Amniotic epithelial cell (primary cell): Measurements from ENCODE around the gene FOXP2.
"Not testable (repeated sequence)": the region's sequence is repeated elsewhere in the genome, so short reads cannot be mapped to it uniquely, and the experiment has no call there.

Experiments
- DNase-seq: peaks from one replicate; pipeline ENCODE4 v3.0.0-alpha.2; 2010; ENCODE audit warnings: low read depth

Gene FOXP2

DNA sequence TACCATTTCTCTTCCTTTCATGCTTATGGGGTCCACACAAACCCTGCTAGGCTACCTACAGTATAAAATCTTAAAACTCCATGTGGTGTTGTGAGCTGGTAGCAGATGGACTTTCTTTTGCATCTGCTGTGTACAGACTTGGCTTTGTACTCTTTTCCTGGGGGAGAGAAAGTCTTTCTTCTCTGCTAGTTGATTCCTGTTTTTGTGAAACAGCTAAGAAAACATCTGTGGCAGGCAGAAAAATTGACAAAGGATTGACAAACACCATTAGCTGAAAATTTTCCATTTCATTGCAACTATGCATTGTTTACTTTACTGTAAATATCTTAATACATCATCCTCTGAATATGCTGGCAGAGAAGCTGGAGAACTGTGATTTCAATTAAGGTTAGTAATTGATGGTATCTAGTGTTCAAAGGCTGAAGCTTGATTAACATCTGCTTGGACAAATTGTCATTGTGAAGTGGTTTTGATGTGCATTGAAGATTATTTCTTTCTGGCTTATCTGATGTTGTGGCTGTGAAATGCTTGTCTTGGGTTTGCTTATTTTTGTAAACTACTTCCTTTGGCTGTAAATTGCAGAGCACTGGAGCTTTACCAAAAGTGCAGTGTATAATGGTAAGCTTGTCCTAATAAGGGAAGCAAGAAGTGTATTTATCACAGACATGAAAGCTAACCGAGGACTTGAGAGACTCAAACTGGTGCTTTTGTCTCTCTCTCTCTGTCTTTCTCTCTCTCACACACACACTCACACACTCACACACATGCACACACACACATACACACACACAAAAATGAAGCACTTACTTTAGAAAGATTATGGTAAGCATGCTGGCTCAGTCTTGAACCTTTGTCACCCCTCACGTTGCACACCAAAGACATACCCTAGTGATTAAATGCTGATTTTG, at the start of gene FOXP2:
Gene FOXP2, plus strand, starts transcription at position 660 of the 908 bp plus-strand sequence. CDS start 11,697 bp downstream, outside the sequence.
- peak; percentile 17 for DNase-seq

DNA sequence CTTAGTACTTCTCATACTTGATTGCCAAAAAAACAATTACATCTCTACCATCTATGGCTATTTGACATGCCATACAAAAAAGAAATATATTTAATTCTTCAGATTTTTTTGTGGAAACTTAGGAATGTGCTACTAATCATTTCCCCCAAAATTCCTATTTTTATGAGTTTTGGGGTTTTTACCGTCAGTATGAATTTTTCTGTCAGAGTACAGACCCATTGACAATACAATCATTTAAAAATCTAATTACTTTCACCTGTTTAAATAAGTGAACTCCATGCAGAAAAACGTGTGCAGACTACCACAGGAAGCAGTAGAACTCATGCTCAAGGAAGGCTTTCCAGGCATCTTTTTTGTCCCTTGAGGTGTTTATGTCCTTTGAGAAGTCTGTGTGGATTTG, 48.8 kb upstream of the FOXP2 start:
- DNase-seq: no peak

DNA sequence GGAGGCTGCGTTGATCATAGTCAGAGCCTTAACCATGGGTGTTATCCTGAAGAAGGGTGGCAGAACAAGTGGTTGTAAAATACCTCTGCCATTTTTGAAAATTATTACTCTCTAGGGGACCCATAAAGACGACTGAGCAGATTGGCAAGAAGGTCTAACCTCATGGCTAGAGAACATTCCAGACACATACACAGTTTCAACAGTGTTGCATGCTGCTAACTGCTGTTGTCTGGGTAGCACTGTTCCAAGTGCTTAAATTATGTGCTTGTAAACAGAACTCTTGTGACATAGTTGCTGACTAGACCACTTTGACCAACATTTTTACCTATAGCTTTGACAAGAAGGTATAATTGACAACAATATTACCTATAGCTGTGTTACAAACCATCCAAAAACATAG, 46.1 kb upstream of the FOXP2 start:
- no peak for DNase-seq

DNA sequence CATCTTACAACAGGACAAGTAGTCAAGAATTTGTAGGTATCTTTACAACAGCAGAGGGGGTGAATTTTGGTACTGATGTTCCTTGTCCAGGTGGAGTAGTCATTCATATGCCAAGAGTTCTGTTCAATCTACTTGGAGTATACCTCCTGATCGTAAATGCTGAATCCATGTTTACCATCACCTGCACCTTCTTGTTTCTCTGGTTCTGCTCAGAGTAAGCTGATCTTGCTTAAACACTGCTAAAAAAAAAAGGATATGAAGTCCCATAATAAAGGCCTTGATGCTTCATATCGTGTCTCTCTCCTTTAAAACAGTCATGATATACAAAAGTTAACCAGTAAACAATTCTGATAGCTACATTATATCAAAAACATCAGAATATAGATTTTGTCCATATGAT, 45.3 kb upstream of the FOXP2 start:
- no peak for DNase-seq

DNA sequence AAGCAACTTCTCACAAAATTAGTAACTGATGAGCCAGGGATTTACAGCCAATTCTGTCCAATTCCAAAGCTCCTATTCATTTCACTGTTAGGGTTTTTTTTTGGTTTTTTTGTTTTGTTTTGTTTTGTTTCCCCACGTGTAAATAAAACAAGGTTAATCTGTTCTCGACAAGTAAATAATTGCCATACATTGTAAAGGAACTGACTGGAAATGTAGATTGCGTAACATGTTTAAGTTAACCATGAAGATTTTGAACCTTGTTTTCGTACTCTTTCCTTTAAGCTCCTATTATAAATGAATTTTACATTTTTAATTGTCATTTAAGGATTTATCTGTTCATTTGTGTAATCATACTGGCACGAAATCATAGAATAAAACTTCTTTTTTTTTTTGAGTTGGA, 42.0 kb upstream of the FOXP2 start:
- DNase-seq: no peak

DNA sequence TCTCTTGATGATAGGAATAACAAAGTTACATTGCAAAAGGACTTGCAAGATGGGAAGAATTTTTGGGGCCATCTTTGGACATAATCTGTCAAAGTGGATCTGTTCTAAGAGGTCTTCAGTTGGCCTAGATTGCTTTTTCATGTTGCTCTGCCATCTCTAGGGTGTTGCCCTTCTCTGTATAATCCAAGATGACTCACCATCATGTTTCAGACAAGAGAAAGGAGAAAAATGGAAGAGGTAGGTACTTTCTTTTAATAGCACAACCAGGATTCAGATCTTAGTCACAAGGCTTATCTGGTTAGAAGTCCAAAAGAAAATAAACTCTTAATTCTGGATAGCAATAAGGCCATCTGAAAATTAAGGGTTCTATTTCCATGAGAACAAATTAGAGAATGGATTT, 38.7 kb upstream of the FOXP2 start:
- DNase-seq: no peak

DNA sequence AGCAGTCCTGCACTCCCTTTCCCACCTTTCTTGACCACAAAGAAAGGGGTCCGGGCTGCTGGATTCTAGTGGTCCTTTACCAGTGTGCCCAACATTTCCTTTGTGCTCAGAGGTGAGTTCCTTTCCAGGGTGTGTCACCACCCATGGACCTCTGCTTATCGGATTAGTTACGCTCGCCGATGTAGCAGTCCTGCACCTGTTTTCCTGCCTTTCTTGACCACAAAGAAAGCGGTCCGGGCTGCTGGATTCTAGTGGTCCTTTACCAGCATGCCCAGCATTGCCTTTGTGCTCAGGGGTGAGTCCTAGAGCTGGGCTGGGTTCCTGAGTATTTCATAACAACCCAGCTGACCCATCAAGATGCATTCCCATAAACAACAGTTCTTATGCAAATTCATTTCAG, 30.7 kb upstream of the FOXP2 start:
- not testable (repeated sequence) for DNase-seq

DNA sequence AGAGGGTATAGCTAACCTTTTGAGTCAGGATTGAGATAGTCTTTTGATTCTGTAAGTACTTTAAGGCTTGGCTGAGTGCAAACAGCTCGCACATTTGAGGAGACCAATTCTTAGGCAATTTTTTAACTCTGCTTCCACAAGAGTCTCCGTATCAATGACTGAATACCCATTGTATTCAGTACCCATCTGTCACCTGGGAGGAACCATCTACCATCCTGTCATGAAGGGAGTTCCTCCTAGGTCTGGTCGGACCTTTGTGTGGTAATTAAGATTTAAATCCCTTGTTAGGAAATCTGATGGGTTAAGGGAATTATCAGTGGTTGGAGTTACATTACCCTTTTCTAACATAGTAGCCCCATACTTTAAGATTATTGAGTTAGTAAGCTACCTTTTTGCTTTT, 30.3 kb upstream of the FOXP2 start:
- not testable (repeated sequence) for DNase-seq

DNA sequence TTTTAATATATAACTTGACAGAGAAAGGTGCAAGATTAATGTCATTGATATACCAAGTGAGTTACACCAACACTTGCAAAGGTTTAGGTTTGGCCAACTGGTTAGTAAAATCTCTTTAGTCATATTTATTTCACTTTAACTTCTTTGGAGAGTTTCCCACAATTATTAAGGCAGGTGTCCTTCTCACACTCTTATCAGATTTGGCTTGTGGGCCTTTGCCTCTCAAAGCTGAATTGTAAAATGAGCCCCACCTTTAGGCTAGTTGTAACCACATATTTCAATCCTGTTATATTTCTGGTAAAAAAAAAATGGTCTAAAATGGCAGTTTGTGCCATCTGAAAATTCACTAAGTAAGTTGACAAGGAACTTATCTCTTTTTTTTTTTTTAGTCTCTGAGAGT, 26.6 kb upstream of the FOXP2 start:
- no peak for DNase-seq

DNA sequence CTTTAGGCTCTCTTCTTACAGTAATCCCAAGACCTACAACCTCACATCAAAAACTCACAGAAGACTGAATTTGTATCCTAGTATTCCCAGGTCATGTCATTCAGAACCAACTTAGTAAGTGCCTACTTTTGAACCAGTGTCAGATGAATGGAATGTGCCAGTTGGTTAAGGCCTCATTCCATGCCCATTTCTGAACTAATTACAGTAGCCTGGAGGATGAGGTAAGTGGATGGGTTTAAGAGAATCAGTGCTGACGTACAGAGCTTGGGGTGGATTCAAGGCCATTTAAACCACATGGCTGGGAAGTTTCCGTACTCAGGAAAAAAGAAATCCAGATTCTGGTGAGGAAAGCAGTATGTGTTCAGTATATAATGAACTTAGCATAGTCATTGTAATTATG, 21.9 kb upstream of the FOXP2 start:
- peak; percentile 67 for DNase-seq

DNA sequence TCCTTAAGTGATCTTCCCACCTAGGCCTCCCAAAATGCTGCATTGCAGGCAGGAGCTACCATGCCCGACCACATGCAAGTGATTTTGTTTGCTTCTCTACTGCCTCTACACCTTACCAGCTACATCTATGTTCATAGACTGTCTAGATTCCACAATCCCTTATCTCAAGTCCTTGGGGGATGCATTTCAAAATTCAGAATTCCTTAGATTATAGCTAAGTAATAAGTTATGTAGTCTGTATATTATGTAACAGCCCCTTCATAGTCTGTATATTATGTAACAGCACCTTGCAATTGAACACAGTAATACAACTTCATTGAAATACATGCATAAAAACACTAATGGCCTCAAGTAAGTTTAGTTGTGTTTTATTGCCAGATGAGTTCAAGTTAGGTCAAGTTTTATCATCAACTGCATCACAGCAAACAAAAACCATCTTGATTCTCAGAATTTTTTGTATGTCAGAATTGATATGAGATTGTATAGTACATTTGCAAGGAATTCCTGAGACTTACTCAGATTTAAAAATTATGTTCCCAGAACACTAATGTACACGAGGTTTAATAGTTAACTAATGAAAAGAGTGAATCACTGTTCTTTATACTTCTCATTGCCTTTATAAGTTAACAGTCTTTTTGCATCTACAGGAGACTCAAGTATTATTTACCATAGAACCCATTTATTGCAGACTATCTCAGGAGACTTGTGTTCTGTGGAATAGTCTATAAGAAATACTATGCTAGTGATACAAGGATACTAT, 11.6 kb upstream of the FOXP2 start:
- peak; percentile 31 for DNase-seq

DNA sequence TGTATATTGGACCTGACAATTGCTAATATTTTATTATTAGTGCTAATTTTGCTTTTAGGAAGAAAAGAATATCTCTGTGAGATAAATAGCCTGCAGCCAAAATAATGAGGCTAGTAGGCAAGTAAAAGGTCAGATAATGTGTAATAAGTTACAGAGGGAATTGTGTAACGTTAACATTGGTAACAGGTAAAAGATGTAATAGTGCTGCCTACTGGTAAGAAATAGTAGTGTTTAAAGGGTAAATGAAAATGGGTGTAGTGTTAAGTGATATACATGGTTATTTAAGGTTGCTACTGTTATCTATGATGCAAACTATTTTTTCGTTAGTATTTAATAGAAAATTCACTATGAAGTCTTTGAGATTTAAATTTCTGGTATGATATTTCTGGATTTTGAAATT, 9.2 kb upstream of the FOXP2 start:
- DNase-seq: peak; percentile 31

DNA sequence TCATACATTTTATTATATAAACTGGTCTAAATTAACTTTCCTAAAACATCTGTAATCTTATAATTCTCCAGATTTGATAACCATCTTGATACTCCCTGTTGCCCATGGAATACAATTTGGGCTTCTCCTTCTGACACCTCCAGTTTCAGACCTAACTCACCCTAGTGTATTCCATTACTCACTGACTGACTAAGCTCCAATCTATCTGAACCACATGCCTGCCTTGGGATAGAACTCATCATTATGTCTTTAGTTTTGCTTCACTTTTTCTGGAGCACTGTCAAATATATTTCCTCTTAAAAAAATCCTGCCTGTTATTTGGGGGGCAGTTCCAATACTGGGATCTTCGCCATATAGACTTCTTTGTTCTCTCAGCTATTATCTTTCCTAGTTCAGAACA, 4.9 kb upstream of the FOXP2 start:
- DNase-seq: peak; percentile 12

DNA sequence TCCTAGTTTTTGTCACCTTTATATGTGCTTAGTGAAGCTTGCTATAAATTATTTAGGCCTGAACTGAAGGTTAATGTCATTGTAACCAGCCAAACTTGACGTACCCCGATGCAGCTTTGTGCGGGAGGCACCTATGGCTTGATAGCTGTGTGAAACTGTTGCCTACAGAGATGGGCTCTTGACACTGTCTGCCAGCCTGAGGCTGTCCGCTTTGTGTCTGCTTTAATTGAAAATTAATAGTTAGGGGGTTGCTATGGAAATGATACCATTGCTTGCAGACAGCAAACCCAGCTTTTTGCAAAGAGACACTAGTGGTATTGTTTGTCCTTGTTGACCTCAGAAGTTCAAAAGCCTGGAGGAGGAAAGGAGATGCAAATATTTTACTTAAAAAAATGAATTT, 2.1 kb upstream of the FOXP2 start:
- no peak for DNase-seq

DNA sequence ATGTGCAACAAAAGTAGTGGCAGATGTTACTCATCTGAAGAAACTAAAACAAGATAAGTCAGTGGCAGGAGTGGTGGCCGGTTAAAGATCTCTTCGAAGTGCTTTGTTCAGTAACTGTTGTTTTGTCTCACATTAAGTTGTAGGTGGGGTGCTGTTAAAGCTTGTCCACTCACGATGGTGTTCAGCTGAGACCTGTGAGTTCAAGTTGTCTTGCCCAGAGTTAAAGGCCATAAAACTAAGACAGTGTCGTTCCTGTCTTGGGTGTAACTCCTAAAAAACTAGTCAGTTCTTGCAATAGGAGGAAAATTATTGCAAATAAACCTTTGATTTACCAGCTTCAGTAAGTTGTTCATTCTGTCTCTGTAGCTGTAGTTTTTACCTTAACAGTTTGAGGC, 857 bp upstream of the FOXP2 start:
- DNase-seq: no peak

DNA sequence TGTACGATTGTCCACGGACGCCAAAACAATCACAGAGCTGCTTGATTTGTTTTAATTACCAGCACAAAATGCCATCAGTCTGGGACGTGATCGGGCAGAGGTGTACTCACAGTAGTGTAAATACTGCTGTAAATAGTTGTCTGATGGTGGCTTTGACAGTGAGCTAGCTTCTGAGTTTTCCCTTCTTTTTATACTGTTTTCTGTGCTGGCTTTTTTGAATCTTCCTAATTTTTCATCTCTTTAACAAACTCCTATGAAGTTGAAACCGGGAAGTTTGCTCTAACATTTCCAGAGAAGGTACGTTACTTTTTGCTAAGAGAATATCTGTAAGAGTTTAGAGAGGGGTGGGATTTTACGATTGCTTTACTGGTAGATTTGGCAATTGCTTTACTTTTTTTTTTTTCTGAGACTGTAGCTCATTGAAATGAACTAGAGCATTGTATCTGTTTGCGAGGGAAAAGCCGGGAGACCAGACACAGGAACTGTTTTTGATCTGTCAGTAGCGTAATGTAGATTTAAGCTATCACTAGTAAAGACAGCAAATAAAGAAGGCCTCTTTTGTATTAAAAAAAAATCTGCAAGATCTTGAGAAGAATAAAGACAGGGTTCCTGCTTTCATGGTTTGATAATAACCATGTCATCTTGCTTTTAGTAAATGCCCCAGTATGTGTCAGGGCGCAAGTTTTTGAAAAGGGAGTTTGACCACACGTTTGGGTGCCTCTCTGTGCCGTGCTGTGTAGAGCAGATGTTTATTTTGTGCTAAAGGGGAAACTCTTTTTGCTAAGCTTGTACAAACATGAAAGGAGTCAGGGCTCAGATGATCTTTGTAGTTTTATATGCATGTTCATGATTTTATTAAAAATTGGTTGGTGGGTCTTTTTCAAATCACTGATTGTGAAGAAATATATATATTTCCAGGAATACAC, 712 bp downstream of the FOXP2 start:
- DNase-seq: no peak

DNA sequence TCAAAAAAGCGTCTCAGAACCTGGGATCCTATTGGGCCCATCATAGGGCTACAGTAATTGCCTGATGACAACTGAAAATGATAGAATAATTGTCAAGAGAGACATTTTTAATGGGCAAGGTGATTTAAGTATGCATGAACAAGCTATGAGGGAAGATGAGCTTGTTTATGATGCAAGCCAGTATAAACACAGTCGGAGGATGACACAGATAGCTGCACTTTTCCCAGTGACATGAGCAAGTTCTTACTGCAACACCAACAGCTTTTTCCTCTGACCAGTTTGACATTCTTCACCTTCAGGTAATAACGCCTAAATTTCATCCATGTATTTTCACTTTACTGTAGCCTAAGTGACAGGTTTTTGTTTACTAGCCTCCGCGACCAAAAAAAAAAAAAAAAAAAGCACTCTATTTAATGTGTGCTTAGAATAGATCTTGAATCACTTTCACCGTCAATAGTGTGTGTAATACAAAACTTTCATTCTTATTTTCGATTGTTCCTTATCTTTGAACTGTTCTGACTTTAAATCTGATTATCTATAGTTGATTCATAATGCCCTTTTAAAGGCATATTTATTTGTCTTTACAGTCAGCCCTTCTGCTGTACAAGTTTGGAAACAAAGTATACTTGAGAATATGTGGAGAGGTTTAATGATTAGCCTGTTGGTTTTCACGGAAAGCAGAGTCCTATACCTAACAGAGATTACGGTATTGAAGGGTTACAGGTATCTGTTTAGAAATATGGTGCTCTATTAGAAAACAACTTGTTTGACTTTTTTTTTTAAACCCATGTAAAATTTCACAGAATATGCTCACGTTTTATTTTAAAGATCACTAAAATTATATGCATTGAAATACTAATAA, 1.7 kb downstream of the FOXP2 start:
- DNase-seq: no peak

DNA sequence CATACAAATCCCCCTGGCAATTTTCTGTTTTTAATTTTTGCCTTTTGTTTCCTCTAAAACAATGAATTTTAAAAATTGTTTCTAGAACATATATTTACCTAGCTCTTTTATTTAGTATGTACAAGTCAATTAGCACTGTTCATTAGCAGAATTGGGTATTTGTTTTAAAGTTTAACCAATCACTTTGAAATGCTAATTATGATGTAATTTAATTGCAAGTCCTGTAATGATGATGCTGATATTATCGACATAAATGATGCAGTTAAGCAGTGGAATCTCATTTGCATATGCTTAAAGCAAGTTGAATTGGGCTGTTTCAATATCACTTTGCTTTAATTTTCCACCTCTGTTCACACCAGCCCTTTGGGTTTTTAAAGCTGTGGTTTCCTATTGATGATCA, 2.7 kb downstream of the FOXP2 start:
- DNase-seq: no peak

DNA sequence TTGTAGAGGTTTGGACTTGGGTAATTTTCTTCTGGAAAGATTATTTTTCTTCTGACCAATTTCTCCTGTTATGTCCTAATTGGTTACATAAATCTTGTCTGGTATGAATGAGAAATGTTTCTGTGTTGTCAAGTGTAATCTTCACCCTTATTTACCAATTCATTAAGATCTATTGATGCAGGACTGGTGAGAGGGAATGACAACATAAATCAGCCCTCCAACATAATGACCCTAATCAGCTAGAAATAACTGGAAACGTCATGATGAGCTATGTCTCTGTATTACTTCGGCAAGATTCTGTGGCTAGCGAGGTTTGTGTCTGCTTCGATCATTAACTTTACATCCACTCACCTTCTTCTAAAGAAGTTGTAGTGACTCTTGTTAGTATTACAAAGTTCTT, 3.5 kb downstream of the FOXP2 start:
- no peak for DNase-seq

DNA sequence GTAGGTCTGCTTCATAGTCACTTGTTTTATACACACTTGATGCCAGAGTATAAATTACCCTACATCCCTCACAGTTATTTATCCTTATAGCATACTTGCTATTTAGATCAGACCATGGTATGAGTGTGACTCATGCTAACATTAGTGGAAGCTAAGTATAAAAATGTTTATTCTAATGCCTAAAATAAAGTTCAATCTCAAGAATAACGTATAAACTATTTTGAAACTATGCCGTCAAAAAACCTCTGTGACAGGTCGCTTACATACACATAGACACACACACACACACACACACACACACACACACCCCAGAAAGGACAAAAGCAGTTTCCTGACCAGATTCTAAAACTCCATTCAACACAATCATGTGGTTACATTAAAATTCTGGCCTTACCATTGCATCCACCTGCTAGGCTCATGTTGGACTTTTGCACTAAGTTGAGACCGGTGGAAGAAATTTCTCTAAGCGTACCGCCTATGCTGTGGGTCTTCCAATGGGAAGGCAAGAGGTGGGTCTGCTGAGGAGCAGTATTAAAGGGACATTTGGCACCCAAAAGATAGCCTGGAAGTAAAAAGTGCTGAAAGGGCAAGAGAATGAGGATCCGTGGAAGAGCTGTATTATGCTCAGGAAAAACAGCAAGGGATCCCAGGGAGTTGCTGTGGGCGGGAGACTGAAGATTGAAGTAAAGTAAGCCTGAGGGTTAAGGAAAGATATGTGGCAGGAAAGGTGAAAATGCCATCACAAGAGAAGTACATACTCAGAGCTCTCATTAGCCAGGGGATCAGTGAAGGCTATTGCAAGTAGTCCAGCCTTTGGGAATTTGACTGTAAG, 5.0 kb downstream of the FOXP2 start:
- no peak for DNase-seq
